HG03442 (cell line): Measurements from ENCODE around the gene MAST3.

ENCODE experiments used
- ATAC-seq: cut with Tn5 transposase; IDR thresholded peaks from one replicate; pipeline ENCODE4 v1.9.1; 2021; ENCODE audit warnings: mild to moderate bottlenecking, moderate library complexity; ENCODE audit not compliant: unreplicated experiment

The MAST3 gene

GRCh38 chr19:18174983-18175382 lies 77.4 kb downstream of the MAST3 start:
- no peak for ATAC-seq

- ATAC-seq, result no peak
Measured at GRCh38 chr19:18176367-18177310, 79.1 kb downstream of the MAST3 start.

- no peak for ATAC-seq
Measured at GRCh38 chr19:18179957-18180356, 82.4 kb downstream of the MAST3 start.

- ATAC-seq, result no peak
Measured at GRCh38 chr19:18183529-18183928, 86.0 kb downstream of the MAST3 start.

GRCh38 chr19:18185538-18185937 lies 88.0 kb downstream of the MAST3 start:
- no peak for ATAC-seq

- no peak for ATAC-seq
Measured at GRCh38 chr19:18190278-18190677, 92.7 kb downstream of the MAST3 start.

GRCh38 chr19:18191640-18192062 lies 94.1 kb downstream of the MAST3 start:
- ATAC-seq, result no peak

- ATAC-seq, result peak; percentile 84
Measured at GRCh38 chr19:18192673-18193387, 95.3 kb downstream of the MAST3 start, which contains the start of gene MPV17L2. Gene MPV17L2 (plus strand): TSS chr19:18193218. CDS start chr19:18193282, 64 bp downstream.

- no peak for ATAC-seq
Measured at GRCh38 chr19:18193388-18194180, 96.0 kb downstream of the MAST3 start.

- no peak for ATAC-seq
Measured at GRCh38 chr19:18194181-18194530, 96.6 kb downstream of the MAST3 start.

GRCh38 chr19:18194554-18195238 lies 97.1 kb downstream of the MAST3 start:
- ATAC-seq, result no peak

- no peak for ATAC-seq
Measured at GRCh38 chr19:18196511-18196845, 98.9 kb downstream of the MAST3 start.

- no peak for ATAC-seq
Measured at GRCh38 chr19:18197306-18197705, 99.7 kb downstream of the MAST3 start.

GRCh38 chr19:18197941-18198340 lies 100.4 kb downstream of the MAST3 start:
- no peak for ATAC-seq

GRCh38 chr19:18198374-18198773 lies 100.8 kb downstream of the MAST3 start:
- no peak for ATAC-seq
